HT1080 (cell line): ENCODE measurements around the gene ZC3H6. TPM values are rescaled to one million over a fixed set of nuclear protein-coding genes. Genes with fewer than 3 reads are reported as not detected.
"Not testable (repeated sequence)": the region's sequence is repeated elsewhere in the genome, so short reads cannot be mapped to it uniquely, and the experiment has no call there.

ENCODE experiments used
- DNase-seq: peaks from one replicate; pipeline ENCODE4 v3.0.0-alpha.2; 2015; ENCODE audit warnings: low read depth
- total RNA-seq: library from RNA; depleted of rRNA; stranded (reverse); fragments of >200 nt; shearing (Covaris generic); gene quantifications from 2 replicates; pipeline ENCODE4 v1.2.3, GENCODE V29; 2014

ZC3H6 gene
- total RNA-seq, 1 experiment from 2014 or later = 0.87 TPM

DNA sequence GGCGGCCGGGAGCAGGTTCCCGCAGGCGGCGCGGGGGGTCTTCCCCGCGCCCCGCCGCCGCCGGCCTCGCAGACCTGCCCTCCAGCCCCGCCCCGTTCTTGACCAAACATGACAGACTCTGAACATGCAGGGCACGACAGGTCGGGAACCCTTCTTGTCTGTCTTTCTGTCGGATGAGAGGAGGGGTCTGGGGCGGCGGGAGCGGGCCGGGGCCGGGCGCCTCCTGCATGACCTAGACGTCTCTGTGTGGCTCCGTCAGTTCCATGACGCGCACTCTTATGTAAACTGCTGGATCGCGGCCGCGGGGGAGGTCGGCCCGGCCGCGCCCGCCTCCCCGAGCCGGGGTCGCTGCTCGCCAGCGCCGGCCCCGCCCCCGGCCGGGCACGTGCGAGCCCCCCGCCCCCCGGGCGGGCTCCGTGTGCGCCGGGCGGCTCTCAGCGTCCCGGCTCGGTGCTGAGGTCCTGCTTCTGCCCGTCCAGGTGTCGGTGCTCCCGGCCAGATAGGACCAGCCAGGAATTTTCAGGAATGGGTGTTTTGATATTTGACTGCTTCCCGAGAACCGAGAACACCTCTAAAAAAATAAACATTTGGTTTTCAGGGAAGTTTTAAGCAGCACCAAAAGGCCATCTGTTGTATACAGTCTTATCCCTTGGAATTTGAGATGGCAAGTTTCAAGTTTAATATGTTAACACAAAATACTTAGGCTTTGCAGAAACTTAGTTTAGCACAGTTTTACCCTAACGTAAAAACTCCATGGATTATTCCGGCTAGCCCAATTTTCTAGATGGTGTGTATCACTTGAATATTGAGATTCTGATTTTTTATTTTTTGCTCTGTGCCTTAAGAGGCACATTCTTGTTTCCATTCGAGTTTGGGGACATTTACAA lies 733 bp downstream of the ZC3H6 start:
- peak; percentile 79 for DNase-seq

DNA sequence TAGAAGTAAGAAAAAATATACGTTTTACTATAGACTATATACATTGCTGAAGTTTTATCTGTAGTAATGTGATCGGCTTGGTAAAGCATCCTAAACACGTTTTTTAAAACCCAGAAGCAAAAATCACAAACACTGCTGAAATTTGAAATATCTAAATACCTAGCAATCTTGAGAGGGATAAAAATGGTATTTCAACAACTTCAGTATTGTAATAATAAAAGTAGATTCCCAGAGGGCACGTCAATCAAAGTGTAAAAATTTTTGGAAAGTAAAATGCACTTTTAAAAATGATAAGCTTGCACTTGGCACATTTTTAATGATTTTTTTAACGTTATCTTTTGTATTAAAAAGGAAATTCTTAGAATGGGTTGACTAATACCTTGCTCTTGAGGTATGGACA lies 1.6 kb downstream of the ZC3H6 start:
- no peak for DNase-seq

DNA sequence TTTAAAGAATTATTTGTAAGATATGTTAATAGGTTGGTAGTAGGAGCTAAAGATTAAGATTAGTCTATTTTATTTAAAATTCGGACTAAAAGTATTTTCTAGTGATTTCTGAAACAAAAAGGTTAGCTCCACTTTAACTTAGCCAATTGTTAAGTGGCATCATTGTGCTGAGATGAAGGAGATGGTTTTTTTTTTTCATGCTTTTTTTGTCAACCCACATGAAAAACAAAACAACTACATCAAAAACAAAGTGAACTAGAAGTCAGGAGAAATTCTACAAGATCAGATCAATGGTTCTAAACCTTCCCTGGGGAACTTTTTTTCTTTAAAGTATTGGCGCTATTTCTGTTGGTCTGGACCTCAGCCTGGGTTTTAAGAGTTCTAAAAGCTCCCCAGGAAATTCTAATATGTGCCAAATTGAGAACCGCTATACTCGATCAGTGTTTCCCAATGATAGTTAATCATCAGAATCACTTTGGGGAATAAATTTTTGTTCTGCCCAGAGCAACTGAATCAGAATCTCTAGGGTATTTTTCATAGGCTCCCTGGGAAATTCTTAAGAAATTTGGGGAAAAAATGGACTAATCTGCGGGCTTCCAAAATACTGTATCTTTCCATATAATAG lies 2.3 kb downstream of the ZC3H6 start:
- no peak for DNase-seq

DNA sequence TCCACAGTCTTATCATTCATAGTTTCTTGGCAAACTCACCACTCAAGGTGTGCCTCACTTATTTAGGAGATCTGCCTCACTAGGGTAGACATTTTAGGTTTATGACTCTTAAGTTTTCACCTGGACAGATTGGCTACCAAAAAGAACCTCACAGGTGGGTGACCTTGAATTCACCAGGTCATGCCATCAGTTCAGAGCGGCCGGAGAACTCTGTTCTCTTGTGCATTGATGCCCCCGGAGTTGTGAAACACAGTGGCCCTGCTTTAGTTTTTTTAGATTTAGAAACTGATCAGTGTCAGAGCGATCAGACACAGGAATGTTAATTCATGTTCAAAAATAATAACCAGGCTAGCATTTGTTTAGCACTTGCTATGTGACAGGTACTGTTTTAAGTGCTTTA lies 6.7 kb downstream of the ZC3H6 start:
- not testable (repeated sequence) for DNase-seq

DNA sequence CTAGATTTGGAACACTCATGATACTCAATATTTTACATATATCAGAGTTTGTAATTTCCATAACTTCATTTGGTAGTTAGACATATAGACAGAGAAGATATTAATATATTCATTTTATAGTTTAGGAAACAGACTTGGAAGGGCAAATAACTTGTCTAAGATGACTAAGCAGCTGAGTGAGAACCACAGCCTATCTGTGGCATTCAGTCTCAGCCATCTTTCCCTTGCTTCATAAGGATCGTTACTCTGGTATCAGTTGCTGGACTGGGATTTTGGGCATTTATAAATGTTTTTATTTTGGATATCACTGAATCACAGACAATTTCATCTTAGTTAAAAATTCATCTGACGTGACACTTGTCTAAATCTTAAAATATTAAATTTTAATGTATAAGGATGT lies 8.1 kb downstream of the ZC3H6 start:
- not testable (repeated sequence) for DNase-seq

DNA sequence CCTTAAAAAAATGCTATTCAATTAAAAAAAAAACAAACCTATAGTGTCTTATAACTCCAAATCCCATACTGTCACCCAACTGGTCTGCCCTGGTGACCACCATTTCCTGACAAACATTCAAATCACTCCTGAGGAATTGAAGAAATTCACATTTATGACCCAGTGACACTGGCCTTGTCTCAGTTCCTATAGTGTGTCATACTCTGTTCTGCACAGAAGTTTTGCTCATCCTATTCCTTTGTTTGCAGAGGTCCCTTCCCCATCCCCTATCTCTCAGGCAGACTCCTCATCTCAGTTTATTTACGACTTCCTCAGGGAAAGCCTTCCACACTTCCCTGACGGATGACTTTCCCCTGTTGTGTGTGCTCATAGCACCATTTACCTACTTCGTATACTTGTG lies 14.7 kb downstream of the ZC3H6 start:
- DNase-seq = peak; percentile 17

DNA sequence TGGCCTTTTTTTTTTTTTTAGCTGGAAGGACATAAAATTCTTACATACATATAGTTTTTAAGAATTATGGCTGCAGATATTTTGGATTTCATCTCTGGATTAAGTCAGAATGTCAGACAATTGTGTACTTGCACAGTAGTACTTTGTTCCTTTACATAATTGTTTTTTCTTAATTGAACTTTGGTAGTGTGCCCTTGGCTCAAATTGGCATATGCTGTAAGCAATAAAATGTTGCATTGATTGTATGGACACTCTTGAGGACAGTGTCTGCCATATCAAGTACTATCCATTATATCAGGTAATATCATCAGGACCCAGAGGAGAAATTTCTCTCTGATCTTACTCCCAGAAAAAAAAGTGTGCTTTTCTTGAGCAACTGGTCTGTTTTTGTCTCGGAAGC lies 15.3 kb downstream of the ZC3H6 start:
- DNase-seq = no peak

DNA sequence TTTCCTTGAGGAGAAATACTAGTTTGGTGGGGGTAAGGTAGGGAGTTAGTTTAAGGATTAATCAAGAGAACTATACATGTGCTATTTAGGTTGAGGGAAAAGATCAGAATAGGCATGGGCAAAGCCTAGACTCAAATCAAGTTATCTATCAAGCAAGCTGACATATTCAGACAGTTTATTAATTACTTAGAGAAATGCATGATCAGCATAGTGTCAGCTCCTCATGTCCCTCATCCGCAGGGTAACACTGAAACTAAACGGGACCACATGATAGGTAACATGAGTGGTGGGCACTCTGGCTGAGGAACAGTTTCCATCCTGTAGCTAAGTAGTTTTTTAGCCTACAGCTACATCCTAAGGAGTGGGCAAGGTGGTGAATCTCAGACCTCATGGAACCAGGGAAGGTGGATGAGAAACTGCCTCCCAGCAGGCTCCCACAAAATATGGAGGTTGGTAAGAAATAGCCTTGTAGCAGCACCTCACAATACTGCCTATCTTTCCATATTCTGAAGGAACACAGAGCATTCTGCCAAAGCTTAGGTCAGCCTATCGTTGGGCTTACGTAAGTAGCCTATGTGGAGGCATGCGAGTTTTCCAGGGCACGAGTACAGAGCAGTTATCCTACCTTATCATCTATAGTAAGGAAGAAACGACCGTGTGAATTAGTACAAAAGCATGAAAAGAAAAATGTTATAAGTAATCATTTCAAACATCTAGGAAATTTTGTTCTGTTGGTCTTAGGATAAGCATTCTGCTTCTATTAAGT lies 18.4 kb downstream of the ZC3H6 start:
- DNase-seq = no peak

DNA sequence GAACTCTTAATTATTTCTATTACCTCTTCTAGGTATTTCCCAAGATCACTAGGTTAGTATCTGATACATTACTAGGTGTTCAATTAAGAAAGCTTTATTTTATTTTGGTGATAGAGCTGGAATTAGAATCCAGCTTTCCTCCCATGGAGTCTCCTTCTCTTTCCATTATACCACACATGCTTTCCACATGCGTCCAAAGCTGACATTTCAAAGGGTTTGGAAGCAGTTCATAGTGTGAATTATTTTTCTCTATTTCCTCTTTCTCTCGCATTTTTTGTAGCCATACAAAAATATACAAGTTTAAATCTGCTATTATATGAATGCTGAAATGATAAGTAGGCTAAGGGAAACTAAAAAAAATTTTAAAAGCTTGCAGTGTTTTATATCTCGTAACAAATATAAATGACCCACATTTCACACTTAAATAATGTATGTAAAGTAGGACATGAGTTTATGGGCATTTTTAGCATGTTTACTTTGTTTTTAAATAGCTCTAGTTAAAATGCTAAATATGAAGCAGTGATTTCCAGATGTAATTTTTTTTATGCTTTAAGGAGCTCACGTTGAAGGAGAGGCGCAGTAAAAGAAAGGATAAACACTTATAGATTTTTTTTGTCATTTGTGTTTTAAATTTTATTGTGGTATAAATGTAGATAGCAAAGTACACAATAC lies 20.1 kb downstream of the ZC3H6 start:
- DNase-seq = no peak

DNA sequence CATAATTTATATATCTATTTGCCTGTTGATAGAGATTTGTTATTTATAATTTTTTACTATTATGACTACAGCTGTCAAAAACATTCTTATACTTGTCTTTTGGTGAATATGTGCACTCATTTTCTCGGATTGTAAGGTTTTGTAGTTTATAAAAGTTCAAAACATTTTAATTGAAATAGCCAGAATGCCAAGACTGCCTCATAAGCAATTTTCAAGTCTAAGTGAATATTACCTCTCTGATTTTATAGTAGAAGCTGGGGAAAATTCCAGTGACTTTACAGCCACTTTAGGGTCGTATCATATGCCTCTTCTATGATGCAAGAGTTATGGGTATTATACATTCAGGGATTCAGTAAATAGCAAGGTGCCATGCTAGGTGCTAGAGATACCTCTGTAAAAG lies 21.0 kb downstream of the ZC3H6 start:
- DNase-seq = no peak

DNA sequence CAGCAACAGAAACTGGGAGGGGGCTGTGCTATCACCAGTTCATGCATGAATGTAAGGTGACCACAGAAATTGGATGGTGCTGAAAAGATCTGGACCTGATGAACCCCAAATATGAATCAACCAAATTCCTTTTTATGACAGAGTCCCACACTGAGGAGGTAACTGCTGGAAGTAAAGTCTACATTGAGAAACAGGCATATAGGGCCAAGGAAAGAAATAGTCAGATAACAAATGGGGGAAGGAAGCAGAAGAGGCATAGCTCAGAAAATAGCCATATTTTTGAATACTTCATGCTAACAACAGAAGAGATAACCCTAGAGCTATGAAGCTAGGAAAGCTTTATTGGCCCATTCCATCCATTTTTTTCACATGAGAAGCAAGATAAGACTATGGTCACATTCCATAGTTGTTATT lies 25.8 kb downstream of the ZC3H6 start:
- no peak for DNase-seq

DNA sequence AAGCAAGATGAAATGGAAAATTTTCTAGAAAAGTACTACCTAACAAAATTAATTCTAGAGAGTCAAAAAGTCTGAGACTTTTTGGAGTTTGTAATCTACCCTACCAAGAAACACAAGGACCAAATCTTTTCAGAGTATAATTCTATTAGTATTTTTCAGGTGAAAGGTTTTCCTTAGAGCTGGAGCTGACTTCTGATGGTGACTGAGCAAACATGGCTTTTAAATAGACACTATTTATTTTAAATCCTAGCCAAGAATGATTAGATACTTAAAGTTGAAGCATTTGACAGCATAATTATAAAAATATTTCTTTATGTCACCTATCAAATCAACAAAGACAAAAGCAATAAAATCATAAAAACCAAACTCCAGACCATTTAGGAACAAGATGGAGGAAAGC lies 26.6 kb downstream of the ZC3H6 start:
- no peak for DNase-seq

DNA sequence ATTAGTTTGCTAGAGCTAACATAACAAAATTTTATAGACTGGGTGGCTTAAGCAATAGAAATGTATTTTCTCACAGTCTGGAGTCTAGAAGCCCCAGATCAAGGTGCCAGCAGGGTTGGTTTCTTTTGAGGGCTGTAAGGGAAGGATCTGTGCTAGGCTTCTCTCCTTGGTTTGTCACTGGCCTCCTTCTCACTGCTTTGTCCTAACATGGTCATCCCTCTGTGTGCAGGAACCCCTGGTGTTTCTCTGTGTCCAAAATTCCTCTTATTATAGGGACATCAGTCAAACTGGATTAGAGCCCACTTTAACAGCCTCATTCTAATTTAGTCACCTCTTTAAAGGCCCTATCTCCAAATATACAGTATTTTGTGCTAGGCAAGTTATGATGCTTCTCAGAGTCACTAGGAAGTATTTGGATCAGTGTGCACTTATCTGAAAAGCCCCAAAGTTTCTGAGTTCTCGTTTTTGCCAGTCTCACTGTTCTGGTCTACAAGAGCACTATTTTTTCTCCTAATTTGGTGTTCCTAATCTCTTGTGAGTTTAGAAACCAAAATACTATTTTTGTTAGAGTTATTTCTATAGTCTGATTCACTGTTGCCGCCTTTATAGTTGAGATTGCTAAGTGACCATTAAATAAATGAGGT lies 29.0 kb downstream of the ZC3H6 start:
- DNase-seq = no peak

DNA sequence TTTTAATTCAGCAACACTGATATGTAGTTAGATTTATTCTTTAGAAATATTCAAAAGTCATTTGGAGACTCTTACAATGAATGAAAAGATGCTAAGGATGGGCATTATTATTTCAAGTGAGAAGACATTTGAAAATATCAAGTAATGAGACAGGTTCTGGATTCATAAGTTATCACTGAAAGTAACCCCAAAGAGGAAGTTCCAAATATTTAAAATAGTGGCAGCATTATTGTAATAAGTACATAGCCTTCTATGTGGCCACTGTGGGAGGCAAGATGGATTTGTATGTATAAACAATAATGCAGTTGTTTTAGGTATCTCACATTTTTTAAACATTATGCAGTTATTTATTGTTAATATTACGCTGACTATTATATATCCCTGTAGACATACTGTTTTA lies 29.7 kb downstream of the ZC3H6 start:
- DNase-seq = no peak

DNA sequence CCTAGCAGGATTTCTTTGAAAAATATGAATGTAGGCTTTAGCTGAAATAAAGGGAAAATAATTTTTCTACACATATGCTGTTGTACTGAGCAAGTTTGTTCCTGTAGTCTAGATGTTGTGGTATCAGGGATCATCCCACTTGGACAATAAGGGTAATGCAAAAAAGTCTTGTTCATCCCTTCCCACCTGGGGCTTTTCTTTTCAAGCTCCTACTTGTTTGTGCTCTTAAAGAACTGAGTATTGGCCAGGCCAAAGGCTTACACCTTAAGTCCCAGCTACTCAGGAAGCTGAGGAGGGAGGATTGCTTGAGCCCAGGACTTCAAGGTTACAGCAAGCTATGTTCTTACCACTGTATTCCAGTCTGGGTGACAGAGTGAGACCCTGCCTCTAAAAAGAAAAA lies 35.5 kb downstream of the ZC3H6 start:
- DNase-seq = no peak

DNA sequence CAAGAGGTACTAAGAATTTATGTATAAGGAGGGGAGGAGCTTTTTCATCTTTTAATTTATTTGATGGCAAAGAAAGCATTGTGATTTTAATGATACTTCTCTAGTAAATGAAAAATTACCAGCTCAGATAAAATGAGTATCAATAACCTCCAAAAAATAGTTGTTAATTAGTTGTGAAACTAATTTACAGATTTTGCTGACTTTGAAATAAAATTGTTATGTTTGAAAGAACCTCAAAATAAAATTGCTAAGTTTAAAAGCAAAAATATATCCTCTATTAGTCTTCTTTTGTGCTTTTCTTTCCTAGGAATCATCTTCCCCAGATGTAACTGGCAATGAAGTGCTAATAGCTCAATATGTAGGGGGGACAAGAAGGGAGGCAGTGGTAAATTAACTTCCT lies 36.5 kb downstream of the ZC3H6 start:
- DNase-seq = no peak

DNA sequence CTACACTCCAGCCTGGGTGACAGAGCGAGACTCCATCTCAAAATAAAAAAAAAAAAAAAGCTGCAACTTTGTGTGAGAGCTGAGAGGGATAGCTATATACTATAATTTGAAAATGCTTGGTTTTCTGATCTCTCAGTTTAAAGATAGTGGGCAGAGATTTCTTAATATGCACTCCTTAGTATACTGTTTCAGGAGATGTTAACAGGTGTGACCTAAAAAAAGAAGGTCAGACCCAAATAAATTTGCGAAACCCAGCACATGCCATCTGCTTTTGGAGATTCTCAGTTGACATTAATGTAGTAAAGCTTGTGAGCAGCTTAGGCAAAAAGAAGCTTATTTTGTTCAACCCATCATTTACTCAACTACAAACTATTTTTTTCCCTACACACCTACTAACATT lies 37.4 kb downstream of the ZC3H6 start:
- no peak for DNase-seq

DNA sequence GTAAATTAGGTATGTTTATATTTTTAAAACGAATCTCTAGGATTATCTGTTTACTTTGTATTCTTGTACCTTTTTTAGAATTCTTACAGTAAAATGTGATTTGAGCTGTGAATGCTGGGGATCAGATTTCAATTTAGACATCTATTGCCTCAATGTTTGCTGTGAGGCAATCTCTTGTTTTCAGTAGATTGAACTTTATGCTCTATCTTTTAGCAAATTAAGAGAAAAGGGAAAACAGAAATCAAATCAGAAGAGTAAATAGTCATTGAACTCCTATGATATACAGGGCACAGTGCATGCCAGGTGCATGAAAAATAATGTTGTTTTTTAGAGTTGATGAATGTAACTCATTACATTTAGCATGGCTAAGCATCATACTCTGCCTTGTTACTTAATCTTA lies 39.5 kb downstream of the ZC3H6 start:
- DNase-seq = no peak

DNA sequence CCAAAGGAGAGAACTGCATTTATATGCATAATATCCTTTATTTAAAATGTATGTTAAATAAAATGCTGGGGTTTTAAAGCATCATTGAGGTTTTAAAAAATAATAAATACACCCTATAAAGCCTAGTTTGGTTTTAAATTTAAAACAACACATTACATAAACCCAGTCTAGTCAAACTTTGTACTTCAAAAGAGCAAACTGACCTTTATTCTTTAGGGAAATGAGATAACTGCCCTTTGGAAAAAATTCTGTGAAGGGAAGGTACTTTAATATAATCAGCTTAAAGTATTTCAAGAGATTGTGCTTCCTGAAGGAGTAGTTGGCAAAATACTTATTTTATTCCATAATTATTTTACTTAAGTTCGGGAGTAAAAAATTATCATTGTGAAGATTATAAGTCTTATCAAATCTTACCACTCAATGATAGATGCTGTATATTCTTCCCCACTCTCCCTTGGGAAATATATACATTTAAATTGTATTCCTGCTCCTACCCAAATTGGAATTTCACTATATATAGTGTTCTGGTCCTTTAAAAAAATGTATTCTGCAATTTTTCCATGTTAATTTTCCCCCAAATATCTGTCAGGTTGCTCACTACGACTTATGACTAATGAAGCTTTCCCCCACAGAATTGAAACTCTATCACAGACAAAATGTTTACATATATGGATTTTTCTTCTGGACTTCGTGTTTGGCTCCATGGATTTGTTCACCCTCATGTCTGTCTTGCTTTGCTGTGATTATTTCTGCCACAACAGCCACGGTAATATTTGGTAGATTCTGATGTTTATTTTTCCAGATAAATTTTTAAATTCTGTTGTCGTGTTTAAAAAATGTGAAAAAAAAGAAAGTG lies 42.1 kb downstream of the ZC3H6 start:
- no peak for DNase-seq

DNA sequence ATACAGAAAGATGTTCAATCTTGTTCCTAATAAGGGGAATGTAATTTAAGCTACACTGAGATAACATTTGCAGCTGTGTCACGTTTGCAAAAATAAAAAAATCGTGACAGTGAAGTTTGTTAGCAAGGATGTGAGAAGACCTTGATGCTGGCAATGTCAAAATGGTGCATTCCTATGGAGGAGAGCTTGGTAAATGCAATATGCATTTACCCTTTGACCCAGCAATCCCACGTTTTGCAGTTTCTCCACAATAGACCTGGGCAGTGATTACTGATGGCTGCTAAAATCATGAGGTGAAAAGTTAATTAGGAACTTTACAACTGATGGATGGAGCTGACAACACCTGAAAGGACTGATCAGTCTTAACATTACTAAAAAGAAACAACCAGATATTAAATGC lies 43.1 kb downstream of the ZC3H6 start:
- DNase-seq = no peak
